SK-N-SH treated with all-trans-retinoic acid at 6 μM for 48 hours (cell line): Measurements from ENCODE around the gene ATP8A2.

Experiments
- ATAC-seq: fragments of 200-7000 bp; cut with Tn5 transposase; 3 replicates; pipeline ENCODE4 v1.9.1; 2020; ENCODE audit warnings: mild to moderate bottlenecking, moderate library complexity
- ARNTL ChIP-seq: fragments of 450-650 bp; formaldehyde crosslinking; IDR thresholded peaks from 2 replicates; pipeline ENCODE4 v1.5.0; 2020; ENCODE audit warnings: low read depth, mild to moderate bottlenecking, moderate library complexity, borderline replicate concordance
- BACH2 ChIP-seq: fragments of 250-450 bp; sonication (Bioruptor Pico); IDR thresholded peaks from 2 replicates; pipeline ENCODE4 v1.9.0; 2021; ENCODE audit warnings: mild to moderate bottlenecking, borderline replicate concordance
- CREB5 ChIP-seq: fragments of 250-450 bp; sonication (Bioruptor Pico); IDR thresholded peaks from 2 replicates; pipeline ENCODE4 v1.5.1; 2020; ENCODE audit warnings: low read depth, mild to moderate bottlenecking, moderate library complexity
- CSDC2 ChIP-seq: fragments of 250-450 bp; sonication (Bioruptor Pico); IDR thresholded peaks from 2 replicates; pipeline ENCODE4 v1.5.0; 2020; ENCODE audit warnings: mild to moderate bottlenecking, moderate library complexity
- ESRRG ChIP-seq: fragments of 250-450 bp; sonication (Bioruptor Pico); IDR thresholded peaks from 2 replicates; pipeline ENCODE4 v1.6.1; 2021; ENCODE audit warnings: mild to moderate bottlenecking
- GLIS3 ChIP-seq: fragments of 250-450 bp; sonication (Bioruptor Pico); IDR thresholded peaks from 2 replicates; pipeline ENCODE4 v1.5.0; 2020; ENCODE audit warnings: mild to moderate bottlenecking, moderate library complexity
- ISL1 ChIP-seq: fragments of 250-450 bp; sonication (Bioruptor Pico); IDR thresholded peaks from 2 replicates; pipeline ENCODE4 v2.1.2; 2022; ENCODE audit warnings: mild to moderate bottlenecking, moderate library complexity
- OSR1 ChIP-seq: fragments of 250-450 bp; sonication (Bioruptor Pico); IDR thresholded peaks from 2 replicates; pipeline ENCODE4 v1.8.0; 2022; ENCODE audit warnings: moderate library complexity, mild to moderate bottlenecking, inconsistent platforms
- PATZ1 ChIP-seq: fragments of 250-450 bp; sonication (Bioruptor Pico); IDR thresholded peaks from 2 replicates; pipeline ENCODE4 v1.8.0; 2020; ENCODE audit warnings: mild to moderate bottlenecking, moderate library complexity, borderline replicate concordance
- POU6F1 ChIP-seq: fragments of 250-450 bp; sonication (Bioruptor Pico); IDR thresholded peaks from 2 replicates; pipeline ENCODE4 v1.8.0; 2021; ENCODE audit warnings: low read depth, mild to moderate bottlenecking, moderate library complexity, borderline replicate concordance
- PPARA ChIP-seq: fragments of 250-450 bp; sonication (Bioruptor Pico); IDR thresholded peaks from 2 replicates; pipeline ENCODE4 v1.5.0; 2020; ENCODE audit warnings: mild to moderate bottlenecking, borderline replicate concordance
- RARB ChIP-seq: fragments of 250-450 bp; sonication (Bioruptor Pico); IDR thresholded peaks from 2 replicates; pipeline ENCODE4 v1.8.0; 2021; ENCODE audit warnings: mild to moderate bottlenecking, moderate library complexity
- SNAI2 ChIP-seq: fragments of 250-450 bp; sonication (Bioruptor Pico); IDR thresholded peaks from 2 replicates; pipeline ENCODE4 v1.5.0; 2020; ENCODE audit warnings: mild to moderate bottlenecking, moderate library complexity
- TCF4 ChIP-seq: fragments of 250-450 bp; sonication (Bioruptor Pico); IDR thresholded peaks from 2 replicates; pipeline ENCODE4 v1.8.0; 2021; ENCODE audit warnings: mild to moderate bottlenecking, moderate library complexity, borderline replicate concordance
- TOX ChIP-seq: fragments of 250-450 bp; sonication (Bioruptor Pico); IDR thresholded peaks from 2 replicates; pipeline ENCODE4 v1.8.0; 2021; ENCODE audit warnings: mild to moderate bottlenecking, moderate library complexity, borderline replicate concordance
- TSHZ2 ChIP-seq: fragments of 250-450 bp; sonication (Bioruptor Pico); IDR thresholded peaks from 2 replicates; pipeline ENCODE4 v1.5.0; 2020; ENCODE audit warnings: mild to moderate bottlenecking, moderate library complexity
- ZC3H10 ChIP-seq: fragments of 250-450 bp; sonication (Bioruptor Pico); IDR thresholded peaks from 2 replicates; pipeline ENCODE4 v1.5.1; 2021; ENCODE audit warnings: mild to moderate bottlenecking, moderate library complexity
- ZFP3 ChIP-seq: fragments of 250-450 bp; sonication (Bioruptor Pico); IDR thresholded peaks from 2 replicates; pipeline ENCODE4 v1.5.0; 2020; ENCODE audit warnings: mild to moderate bottlenecking, moderate library complexity
- ZFP30 ChIP-seq: fragments of 450-650 bp; formaldehyde crosslinking; IDR thresholded peaks from 2 replicates; pipeline ENCODE4 v1.5.0; 2022; ENCODE audit warnings: mild to moderate bottlenecking, moderate library complexity
- ZNF565 ChIP-seq: fragments of 450-650 bp; formaldehyde crosslinking; conservative IDR thresholded peaks from 2 replicates; pipeline ENCODE4 v1.5.0; 2020; ENCODE audit warnings: low read depth, mild to moderate bottlenecking, moderate library complexity
- ZNF70 ChIP-seq: fragments of 450-650 bp; formaldehyde crosslinking; IDR thresholded peaks from 2 replicates; pipeline ENCODE4 v1.5.0; 2020; ENCODE audit warnings: mild to moderate bottlenecking, moderate library complexity
- ZNF8 ChIP-seq: fragments of 450-650 bp; formaldehyde crosslinking; IDR thresholded peaks from 2 replicates; pipeline ENCODE4 v1.5.0; 2020; ENCODE audit warnings: mild to moderate bottlenecking, moderate library complexity

Gene ATP8A2

GRCh38 chr13:25616674-25617073 is 244.9 kb downstream of the ATP8A2 start:
- no peak for ATAC-seq
- TF ChIP-seq ZNF70 (CRISPR knock-in tag) (no peak), TOX (no peak), POU6F1 (no peak), ZNF8 (no peak), PATZ1 (CRISPR knock-in tag) (no peak), RARB (CRISPR knock-in tag) (no peak), ESRRG (CRISPR knock-in tag) (no peak), ZFP3 (CRISPR knock-in tag) (no peak), CSDC2 (CRISPR knock-in tag) (no peak), BACH2 (CRISPR knock-in tag) (no peak), SNAI2 (CRISPR knock-in tag) (no peak), OSR1 (no peak), ZC3H10 (no peak), ARNTL (no peak), TCF4 (CRISPR knock-in tag) (no peak), GLIS3 (CRISPR knock-in tag) (no peak), TSHZ2 (no peak)

- TF ChIP-seq ISL1 (CRISPR knock-in tag) (no peak), ZNF565 (CRISPR knock-in tag) (no peak), PPARA (CRISPR knock-in tag) (no peak), OSR1 (no peak), ZFP30 (CRISPR knock-in tag) (no peak), ARNTL (no peak), ZNF70 (CRISPR knock-in tag) (no peak), POU6F1 (no peak), SNAI2 (CRISPR knock-in tag) (no peak)
- ATAC-seq = no peak
These were observed 248.1 kb downstream of the ATP8A2 start for GRCh38 chr13:25619897-25620296.

- TF ChIP-seq CREB5 (CRISPR knock-in tag) (no peak), CSDC2 (CRISPR knock-in tag) (no peak), ZC3H10 (no peak), OSR1 (no peak), TOX (no peak), SNAI2 (CRISPR knock-in tag) (no peak), ZNF565 (CRISPR knock-in tag) (no peak), ESRRG (CRISPR knock-in tag) (no peak)
- TF ChIP-seq, all 23 proteins: peak for 0
- ATAC-seq = no peak
These were observed 253.6 kb downstream of the ATP8A2 start for GRCh38 chr13:25625414-25625813.
